HG02840 (cell line): ENCODE measurements around the gene IKBIP.
"Not testable (repeated sequence)": the region's sequence is repeated elsewhere in the genome, so short reads cannot be mapped to it uniquely, and the experiment has no call there.

Experiments
- ATAC-seq: cut with Tn5 transposase; IDR thresholded peaks from one replicate; pipeline ENCODE4 v1.9.1; 2021; ENCODE audit warnings: mild to moderate bottlenecking, moderate library complexity, moderate number of reproducible peaks; ENCODE audit not compliant: unreplicated experiment, low FRiP score

Gene IKBIP

DNA sequence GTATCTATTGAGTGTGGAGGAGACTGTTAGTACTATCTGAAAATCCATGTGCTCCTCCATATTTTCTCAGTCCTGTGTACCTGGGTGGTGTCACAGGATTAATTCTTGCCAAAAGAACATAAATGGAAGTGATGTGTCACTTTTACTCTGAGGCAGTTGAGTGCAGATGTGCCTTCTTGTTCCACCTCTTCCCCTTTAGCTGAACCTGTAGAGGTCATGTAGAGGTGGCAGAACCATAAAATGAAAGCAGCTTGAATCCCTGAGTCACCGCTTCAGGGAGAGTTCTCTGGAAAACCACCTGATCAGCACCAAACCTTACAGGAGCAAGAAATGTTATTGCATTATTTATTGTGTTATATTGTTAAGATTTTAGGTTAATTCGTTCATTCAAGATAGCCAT lies 65.8 kb downstream of the IKBIP start:
- ATAC-seq, result no peak

GRCh38 chr12:98578392-98578791 lies 66.2 kb downstream of the IKBIP start:
- ATAC-seq, result no peak

DNA sequence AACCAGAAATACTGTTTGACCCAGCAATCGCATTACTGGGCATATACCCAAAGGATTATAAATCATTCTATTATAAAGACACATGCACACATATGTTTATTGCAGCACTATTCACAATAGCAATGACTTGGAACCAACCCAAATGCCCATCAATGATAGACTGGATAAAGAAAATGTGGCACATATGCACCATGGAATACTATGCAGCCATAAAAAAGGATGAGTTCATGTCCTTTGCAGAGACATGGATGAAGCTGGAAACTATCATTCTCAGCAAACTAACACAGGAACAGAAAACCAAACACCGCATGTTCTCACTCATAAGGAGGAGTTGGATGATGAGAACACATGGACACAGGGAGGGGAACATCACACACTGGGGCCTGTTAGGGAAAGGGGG lies 67.8 kb downstream of the IKBIP start:
- ATAC-seq, result not testable (repeated sequence)

DNA sequence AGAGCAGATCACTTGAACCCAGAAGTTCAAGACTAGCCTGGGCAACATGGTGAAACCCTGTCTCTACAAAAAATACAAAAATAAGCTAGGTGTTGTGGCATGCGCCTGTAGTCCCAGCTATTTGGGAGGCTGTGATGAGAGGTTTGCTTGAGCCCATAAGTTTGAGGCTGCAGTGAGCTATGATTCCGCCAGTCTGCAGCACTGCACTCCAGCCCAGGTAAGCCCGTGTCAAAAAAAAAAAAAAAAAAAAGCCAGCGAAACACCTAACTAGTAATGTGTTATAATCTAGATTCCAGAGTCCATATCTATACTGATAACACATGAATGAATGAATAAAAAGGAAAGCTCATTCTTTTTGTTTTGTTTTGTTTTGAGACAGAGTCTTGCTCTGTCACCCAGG lies 69.6 kb downstream of the IKBIP start:
- ATAC-seq, result no peak
